Activated CD4-positive, alpha-beta memory T cell treated with anti-CD3 and anti-CD28 coated beads, Interleukin-2, amount 10 ng/mL, durations not matched to agents 7 days and 5 days (primary cell): ENCODE results near the gene PHF5A. TPM values are rescaled to one million over a fixed set of nuclear protein-coding genes. Genes with fewer than 3 reads are reported as not detected.

Source experiments
- CTCF ChIA-PET: fragments of 350-600 bp; sonication (Branson Sonifier 250); formaldehyde crosslinking; loops from one replicate; lab custom pipeline; 2021; ENCODE audit warnings: antibody characterized with exemption, inconsistent platforms; lab: Charles Lee
- POLR2A ChIA-PET: fragments of 350-600 bp; sonication (Branson Sonifier 250); formaldehyde crosslinking; loops from one replicate; lab custom pipeline; 2021; ENCODE audit warnings: antibody characterized with exemption; lab: Charles Lee
- DNase-seq: peaks from one replicate; pipeline ENCODE4 v3.0.0-alpha.2; 2020
- H3K27ac Mint-ChIP-seq: one replicate; pipeline ENCODE4 v1.8.0; 2021; ENCODE audit warnings: mild to moderate bottlenecking, mixed read lengths
- H3K27me3 Mint-ChIP-seq: one replicate; pipeline ENCODE4 v1.8.0; 2021; ENCODE audit warnings: mixed read lengths
- H3K36me3 Mint-ChIP-seq: one replicate; pipeline ENCODE4 v1.8.0; 2021; ENCODE audit warnings: low read depth, mixed read lengths
- H3K4me1 Mint-ChIP-seq: one replicate; pipeline ENCODE4 v1.8.0; 2021; ENCODE audit warnings: mixed read lengths
- H3K4me3 Mint-ChIP-seq: one replicate; pipeline ENCODE4 v1.8.0; 2021; ENCODE audit warnings: mild to moderate bottlenecking, mixed read lengths
- H3K9me3 Mint-ChIP-seq: one replicate; pipeline ENCODE4 v1.8.0; 2021; ENCODE audit warnings: mixed read lengths
- total RNA-seq, 2 experiments: library from RNA; stranded (reverse); gene quantifications; one replicate each; pipeline ENCODE4 v1.2.3, GENCODE V29; 2021

The PHF5A gene
- total RNA-seq, 2 experiments from 2014 or later: 43.9 to 55.3 TPM

DNA sequence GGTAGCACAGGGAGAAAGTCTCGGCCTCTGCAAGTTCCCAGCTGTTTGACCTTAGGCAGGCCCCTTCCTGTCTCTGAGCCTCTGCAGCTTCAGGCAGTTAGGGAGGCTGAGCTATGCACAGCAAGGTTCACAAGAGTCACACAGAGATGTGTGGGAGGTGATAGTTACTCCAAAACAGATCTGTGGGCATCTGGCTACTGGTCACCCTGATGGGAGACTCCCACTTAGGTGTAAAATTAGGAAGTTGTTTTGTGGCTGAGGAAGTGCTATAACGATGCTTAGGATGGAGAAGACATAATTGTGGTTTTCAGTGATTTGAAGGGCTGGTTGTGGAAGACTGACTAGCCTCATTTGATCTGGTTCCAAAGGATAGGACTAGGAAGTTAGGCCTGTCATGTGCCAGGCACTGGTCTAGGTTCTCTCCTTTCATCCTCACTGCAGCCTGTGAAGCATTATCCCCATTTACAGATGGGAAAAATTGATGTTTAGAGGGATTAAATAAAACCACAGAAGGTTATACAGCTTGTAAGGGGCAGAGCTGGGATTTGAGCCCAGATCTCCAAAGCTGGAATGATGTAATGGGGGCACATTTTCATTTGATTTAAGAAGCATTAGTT lies 13.9 kb upstream of the PHF5A start:
- H3K27ac Mint-ChIP-seq: no peak overlapping the region
- peaks cover 17% of the 10 kb centered on the region for H3K4me1 Mint-ChIP-seq
- POLR2A ChIA-PET: interaction anchor here (1.5 kb wide), 1 partner anchor 14 kb away, joined by 6 read pairs; the partner anchor contains the start of genes ACO2 and PHF5A
- no peaks in the 10 kb centered on the region for H3K9me3 Mint-ChIP-seq
- no peak for DNase-seq
- H3K36me3 Mint-ChIP-seq: no peaks in the 10 kb centered on the region
- CTCF ChIA-PET: interaction anchor here (0.5 kb wide), 1 partner anchor 102 kb away, joined by 3 read pairs; no protein-coding TSS in a partner anchor
- no peaks in the 10 kb centered on the region for H3K27me3 Mint-ChIP-seq
- H3K4me3 Mint-ChIP-seq: no peak overlapping the region

DNA sequence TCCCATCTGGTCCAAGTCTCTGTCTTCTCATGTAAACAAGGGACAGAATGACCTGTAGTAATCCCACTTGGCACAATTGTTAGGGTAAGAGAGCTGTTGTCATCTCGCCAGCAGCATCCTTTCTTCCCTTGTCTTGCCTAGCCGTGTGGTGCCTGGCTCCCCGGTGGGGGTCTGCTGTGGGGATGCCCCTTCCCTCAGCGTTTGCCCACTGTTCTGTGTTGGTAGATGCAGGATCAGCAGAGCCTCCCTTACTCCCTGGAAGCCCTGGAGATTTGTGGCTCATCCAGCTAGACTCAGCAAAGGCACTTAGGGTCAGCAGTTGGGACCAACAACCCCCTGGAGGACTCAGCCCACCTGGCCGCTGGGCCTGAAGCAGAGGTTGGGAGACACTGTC lies 13.4 kb upstream of the PHF5A start:
- no peak for DNase-seq
- POLR2A ChIA-PET: interaction anchor here (1.5 kb wide), 1 partner anchor 13 kb away, joined by 6 read pairs; the partner anchor contains the start of genes ACO2 and PHF5A
- H3K36me3 Mint-ChIP-seq: no peaks in the 10 kb centered on the region
- no peaks in the 10 kb centered on the region for H3K27me3 Mint-ChIP-seq
- H3K9me3 Mint-ChIP-seq: no peaks in the 10 kb centered on the region
- peaks cover 17% of the 10 kb centered on the region for H3K4me1 Mint-ChIP-seq
- CTCF ChIA-PET: interaction anchor here (0.5 kb wide), 1 partner anchor 102 kb away, joined by 3 read pairs; no protein-coding TSS in a partner anchor
- no peak overlapping the region for H3K4me3 Mint-ChIP-seq
- no peak overlapping the region for H3K27ac Mint-ChIP-seq

DNA sequence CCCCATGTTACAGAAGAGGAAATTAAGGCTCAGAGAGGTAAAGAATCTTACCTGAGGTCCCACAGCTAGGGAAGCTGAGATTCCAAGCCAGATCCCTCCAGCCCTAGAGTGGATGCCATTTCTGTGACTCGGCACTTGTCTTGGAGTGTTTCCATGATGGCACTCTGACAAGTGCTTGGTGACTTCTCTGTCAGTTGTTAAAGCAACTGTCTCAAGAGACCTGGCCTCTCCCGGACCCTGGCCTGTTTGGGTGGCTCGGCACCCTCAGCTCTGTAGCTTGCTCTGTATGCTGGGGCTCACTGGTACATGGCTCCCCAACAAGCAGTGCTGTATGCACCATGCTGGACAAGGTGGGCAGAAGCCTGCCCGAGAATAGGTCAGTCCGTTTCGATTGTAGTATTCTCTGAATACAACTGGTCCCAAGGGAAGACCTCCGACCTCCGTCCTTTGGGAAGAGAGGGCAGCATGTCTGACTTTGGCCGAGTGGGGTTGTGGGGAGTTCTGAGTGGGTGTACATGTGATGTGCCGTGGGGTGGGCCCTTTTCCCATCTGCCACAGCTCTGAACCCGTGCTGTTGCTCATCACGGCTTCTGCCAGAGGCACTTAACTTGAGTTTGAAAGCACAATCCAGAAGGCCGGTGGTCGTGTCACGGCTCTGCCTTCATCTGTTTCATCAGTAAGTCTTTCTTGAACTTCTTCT lies 12.8 kb upstream of the PHF5A start:
- POLR2A ChIA-PET: interaction anchor here (1.5 kb wide), 1 partner anchor 13 kb away, joined by 6 read pairs; the partner anchor contains the start of genes ACO2 and PHF5A

DNA sequence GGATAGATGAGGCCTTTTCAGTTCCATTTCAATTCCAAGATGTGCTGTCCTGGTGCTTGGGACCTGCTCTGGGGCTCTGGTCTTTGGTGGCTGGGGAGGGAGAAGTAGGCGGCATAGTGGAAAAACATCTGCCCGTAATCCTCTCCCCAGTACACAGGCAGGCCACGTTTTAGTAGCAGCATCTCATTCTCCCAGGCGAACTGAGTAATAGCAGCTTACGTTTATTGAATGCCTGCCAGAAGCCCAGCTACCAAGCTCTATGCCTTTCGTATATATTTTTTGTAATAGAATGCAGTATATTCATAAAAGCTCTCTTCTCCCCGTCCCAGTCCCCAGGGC lies 11.9 kb upstream of the PHF5A start:
- Mint-ChIP-seq H3K27ac (no peak overlapping the region), H3K36me3 (no peaks in the 10 kb centered on the region), H3K9me3 (no peaks in the 10 kb centered on the region), H3K4me1 (peaks cover 13% of the 10 kb centered on the region), H3K27me3 (no peaks in the 10 kb centered on the region), H3K4me3 (no peak overlapping the region)
- CTCF ChIA-PET: interaction anchor here (0.9 kb wide), 1 partner anchor 19 kb away, joined by 3 read pairs; no protein-coding TSS in a partner anchor
- POLR2A ChIA-PET: interaction anchor here (4.0 kb wide), 1 partner anchor 11 kb away, joined by 29 read pairs; the partner anchor contains the start of genes ACO2 and PHF5A
- no peak for DNase-seq

More for the DNA sequence above, 12.8 kb upstream of the PHF5A start:
- H3K9me3 Mint-ChIP-seq: no peaks in the 10 kb centered on the region
- CTCF ChIA-PET: interaction anchor here (0.9 kb wide), 1 partner anchor 18 kb away, joined by 3 read pairs; no protein-coding TSS in a partner anchor
- no peak overlapping the region for H3K4me3 Mint-ChIP-seq
- H3K4me1 Mint-ChIP-seq: peaks cover 17% of the 10 kb centered on the region
- no peak for DNase-seq
- no peaks in the 10 kb centered on the region for H3K27me3 Mint-ChIP-seq
- H3K27ac Mint-ChIP-seq: no peak overlapping the region
- no peaks in the 10 kb centered on the region for H3K36me3 Mint-ChIP-seq

GRCh38 chr22:41479671-41480396 lies 11.3 kb upstream of the PHF5A start:
- no peaks in the 10 kb centered on the region for H3K9me3 Mint-ChIP-seq
- H3K4me3 Mint-ChIP-seq: no peak overlapping the region
- H3K27me3 Mint-ChIP-seq: no peaks in the 10 kb centered on the region
- H3K4me1 Mint-ChIP-seq: peaks cover 9% of the 10 kb centered on the region
- DNase-seq: no peak
- CTCF ChIA-PET: interaction anchor here (1.6 kb wide), 1 partner anchor 11 kb away, joined by 3 read pairs; the partner anchor contains the start of genes ACO2 and PHF5A
- H3K36me3 Mint-ChIP-seq: no peaks in the 10 kb centered on the region
- POLR2A ChIA-PET: interaction anchor here (1.2 to 4.0 kb wide), 2 partner anchors 11 to 76 kb away, joined by 3 to 29 read pairs; partner anchors contain the start of genes ACO2 and PHF5A
- no peak overlapping the region for H3K27ac Mint-ChIP-seq

DNA sequence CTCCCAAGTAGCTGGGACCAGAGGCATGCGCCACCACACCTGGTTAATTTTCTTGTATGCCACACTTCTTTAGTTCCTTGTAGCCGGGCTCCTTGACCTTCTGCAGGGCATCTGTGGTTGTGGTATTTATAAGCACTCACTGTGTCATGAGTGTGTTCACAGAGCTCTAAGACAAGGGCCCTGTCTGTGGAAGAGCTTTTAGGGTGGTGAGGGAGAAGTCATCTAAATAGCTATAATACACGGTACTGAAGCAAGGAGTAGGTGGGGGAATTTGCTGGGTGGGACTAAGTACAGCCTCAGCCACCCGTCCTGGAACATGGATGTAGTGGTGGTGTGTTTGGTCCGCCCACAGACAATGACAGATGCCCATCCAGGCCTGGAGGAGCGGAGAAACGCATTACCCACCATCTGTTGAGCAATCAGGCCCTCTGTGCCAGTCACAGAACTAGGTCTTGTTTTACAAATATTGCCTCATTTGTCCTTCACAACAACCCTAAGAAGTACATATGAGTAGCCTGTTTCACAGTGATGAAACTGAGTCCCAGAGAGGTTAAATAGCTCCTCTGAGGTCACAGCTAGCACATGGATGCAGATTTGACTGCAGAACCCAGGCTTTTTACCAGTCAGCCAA lies 10.5 kb upstream of the PHF5A start:
- no peak overlapping the region for H3K4me3 Mint-ChIP-seq
- no peaks in the 10 kb centered on the region for H3K9me3 Mint-ChIP-seq
- DNase-seq: no peak
- CTCF ChIA-PET: interaction anchor here (1.4 to 1.6 kb wide), 2 partner anchors 10 to 75 kb away, joined by 3 to 7 read pairs; partner anchors contain the start of genes ACO2 and PHF5A
- H3K4me1 Mint-ChIP-seq: peaks cover 8% of the 10 kb centered on the region
- POLR2A ChIA-PET: interaction anchor here (0.8 to 4.0 kb wide), 3 partner anchors 10 to 75 kb away, joined by 3 to 29 read pairs (median 3); partner anchors contain the start of genes ACO2 and PHF5A
- no peaks in the 10 kb centered on the region for H3K27me3 Mint-ChIP-seq
- H3K36me3 Mint-ChIP-seq: no peaks in the 10 kb centered on the region
- H3K27ac Mint-ChIP-seq: no peak overlapping the region

DNA sequence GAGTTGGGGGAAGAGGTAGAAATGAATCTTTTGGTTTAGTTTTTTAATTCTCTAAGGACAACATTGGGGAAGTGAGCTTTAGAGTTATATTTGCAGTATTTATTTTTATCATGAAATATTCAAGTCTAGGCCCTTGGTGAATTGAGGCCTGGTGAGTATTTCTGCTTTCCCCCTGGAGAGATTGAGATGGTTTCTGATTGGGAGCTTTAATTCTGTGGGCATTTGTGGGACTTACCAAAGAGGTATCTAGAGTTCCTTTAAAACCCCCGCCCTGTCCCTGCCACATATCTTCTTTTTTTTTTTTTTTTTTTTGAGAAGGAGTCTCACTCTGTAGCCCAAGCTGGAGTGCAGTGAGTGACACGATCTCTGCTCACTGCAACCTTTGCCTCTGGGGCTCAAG lies 10.0 kb upstream of the PHF5A start:
- H3K9me3 Mint-ChIP-seq: no peaks in the 10 kb centered on the region
- no peak overlapping the region for H3K4me3 Mint-ChIP-seq
- CTCF ChIA-PET: interaction anchor here (1.1 to 1.6 kb wide), 3 partner anchors 10 to 74 kb away, joined by 3 to 7 read pairs (median 4); partner anchors contain the start of genes ACO2 and PHF5A

DNA sequence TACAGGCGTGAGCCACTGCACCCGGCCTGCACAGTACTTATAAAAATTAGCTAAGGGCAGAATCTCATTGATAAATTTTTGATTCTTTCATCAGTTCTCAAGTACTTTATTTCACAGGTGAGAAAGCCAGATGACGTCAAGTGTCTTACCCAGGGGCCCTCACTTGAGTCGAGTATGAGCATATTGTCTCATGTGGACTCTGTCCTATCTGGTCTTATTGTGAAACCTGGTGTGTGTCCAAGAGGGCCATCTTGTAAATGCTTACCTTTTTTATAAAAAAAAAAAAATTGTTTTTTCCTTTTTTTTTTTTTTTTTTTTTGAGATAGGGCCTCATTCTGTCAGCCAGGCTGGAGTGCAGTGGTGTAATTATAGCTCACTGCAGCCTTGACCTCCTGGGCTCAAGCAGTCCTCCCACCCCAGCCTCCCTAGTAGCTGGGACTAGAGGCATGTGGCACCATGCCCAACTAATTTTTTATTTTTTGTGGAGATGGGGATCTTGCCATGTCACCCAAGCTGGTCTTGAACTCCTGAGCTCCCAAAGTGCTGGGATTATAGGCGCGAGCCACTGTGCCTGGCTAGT lies 6.5 kb upstream of the PHF5A start:
- no peak overlapping the region for H3K27ac Mint-ChIP-seq
- no peak overlapping the region for H3K4me3 Mint-ChIP-seq
- peaks cover 24% of the 10 kb centered on the region for H3K4me1 Mint-ChIP-seq
- H3K9me3 Mint-ChIP-seq: no peaks in the 10 kb centered on the region
- H3K36me3 Mint-ChIP-seq: peaks cover 2% of the 10 kb centered on the region
- no peaks in the 10 kb centered on the region for H3K27me3 Mint-ChIP-seq
- CTCF ChIA-PET: interaction anchor here (2.4 kb wide), 1 partner anchor 71 kb away, joined by 8 read pairs; no protein-coding TSS in a partner anchor
- no peak for DNase-seq
- POLR2A ChIA-PET: interaction anchor here (1.2 kb wide), 1 partner anchor 19 kb away, joined by 4 read pairs; no protein-coding TSS in a partner anchor

More for the DNA sequence above, 10.0 kb upstream of the PHF5A start:
- no peak overlapping the region for H3K27ac Mint-ChIP-seq
- H3K4me1 Mint-ChIP-seq: peaks cover 10% of the 10 kb centered on the region
- no peak for DNase-seq
- no peaks in the 10 kb centered on the region for H3K36me3 Mint-ChIP-seq
- POLR2A ChIA-PET: interaction anchor here (0.8 to 4.0 kb wide), 3 partner anchors 10 to 66 kb away, joined by 3 to 29 read pairs (median 3); partner anchors contain the start of genes ACO2 and PHF5A
- no peaks in the 10 kb centered on the region for H3K27me3 Mint-ChIP-seq

DNA sequence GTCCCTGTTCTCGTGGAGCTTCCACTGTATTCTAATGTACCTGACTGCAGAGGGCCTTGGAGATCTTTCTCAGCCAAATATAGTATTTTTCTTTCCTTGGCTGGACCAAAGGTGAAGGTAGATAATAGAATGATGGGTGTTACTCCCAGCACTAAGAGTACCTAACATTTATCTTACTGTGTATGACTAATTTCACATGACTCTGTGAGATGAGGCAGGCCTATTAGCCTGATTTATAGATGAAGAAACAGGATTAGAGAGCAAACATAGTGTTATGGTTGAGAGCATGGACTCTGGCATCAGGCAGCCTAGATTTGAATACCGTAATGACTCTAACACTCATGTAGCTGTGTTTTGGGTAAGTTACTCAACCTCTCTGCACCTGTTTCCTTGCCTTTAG lies 3.1 kb upstream of the PHF5A start:
- H3K4me1 Mint-ChIP-seq: peaks cover 47% of the 10 kb centered on the region
- H3K9me3 Mint-ChIP-seq: no peaks in the 10 kb centered on the region
- H3K27me3 Mint-ChIP-seq: no peaks in the 10 kb centered on the region
- DNase-seq: no peak
- no peak overlapping the region for H3K27ac Mint-ChIP-seq
- POLR2A ChIA-PET: interaction anchor here (0.7 to 5.1 kb wide), 2 partner anchors 25 to 519 kb away, joined by 3 to 136 read pairs; partner anchors contain the start of gene TOB2
- CTCF ChIA-PET: interaction anchor here (1.3 kb wide), 1 partner anchor 195 kb away, joined by 4 read pairs; no protein-coding TSS in a partner anchor
- peaks cover 18% of the 10 kb centered on the region for H3K36me3 Mint-ChIP-seq
- no peak overlapping the region for H3K4me3 Mint-ChIP-seq

GRCh38 chr22:41470886-41471285 lies 2.4 kb upstream of the PHF5A start:
- Mint-ChIP-seq H3K27ac (no peak overlapping the region), H3K4me3 (peak overlapping the region; percentile 77)

GRCh38 chr22:41469218-41469851 lies 843 bp upstream of the PHF5A start:
- peak overlapping the region; percentile 77 for H3K4me3 Mint-ChIP-seq

More at GRCh38 chr22:41470886-41471285, 2.4 kb upstream of the PHF5A start:
- DNase-seq: no peak
- no peaks in the 10 kb centered on the region for H3K9me3 Mint-ChIP-seq
- peaks cover 52% of the 10 kb centered on the region for H3K4me1 Mint-ChIP-seq
- peaks cover 22% of the 10 kb centered on the region for H3K36me3 Mint-ChIP-seq
- POLR2A ChIA-PET: interaction anchor here (5.1 to 5.5 kb wide), 2 partner anchors 21 to 25 kb away, joined by 86 to 136 read pairs; partner anchors contain the start of gene TOB2
- no peaks in the 10 kb centered on the region for H3K27me3 Mint-ChIP-seq
- CTCF ChIA-PET: interaction anchor here (1.3 kb wide), 1 partner anchor 196 kb away, joined by 4 read pairs; no protein-coding TSS in a partner anchor

More at GRCh38 chr22:41469218-41469851, 843 bp upstream of the PHF5A start:
- no peak for DNase-seq
- Mint-ChIP-seq H3K36me3 (peaks cover 35% of the 10 kb centered on the region), H3K9me3 (no peaks in the 10 kb centered on the region), H3K27ac (peak overlapping the region; percentile 96), H3K27me3 (no peaks in the 10 kb centered on the region), H3K4me1 (peaks cover 61% of the 10 kb centered on the region)
- CTCF ChIA-PET: interaction anchor here (0.8 to 2.1 kb wide), 13 partner anchors 10 to 198 kb away, joined by 3 to 20 read pairs (median 4); partner anchors contain the start of genes TEF and ZC3H7B
- POLR2A ChIA-PET: interaction anchor here (0.8 to 5.5 kb wide), 25 partner anchors 10 to 377 kb away, joined by 3 to 136 read pairs (median 6); partner anchors contain the start of genes DESI1, EP300, PMM1 and TEF
